HepG2 (cell line): ENCODE data around the gene SOX13. TPM values are rescaled to one million over a fixed set of nuclear protein-coding genes. Genes with fewer than 3 reads are reported as not detected.

ENCODE experiments used
- ARNTL ChIP-seq: sonication (generic); formaldehyde crosslinking; IDR thresholded peaks from 2 replicates; pipeline ENCODE4 v1.4.0; 2020; ENCODE audit warnings: mild to moderate bottlenecking, missing genetic modification reagents
- BHLHE40 ChIP-seq: IDR thresholded peaks from 2 replicates; pipeline ENCODE4 v1.6.1; 2011; ENCODE audit warnings: low read length, improper control_type of control experiment
- DNMT3B ChIP-seq: conservative IDR thresholded peaks from 2 replicates; pipeline ENCODE4 v1.6.1; 2016; ENCODE audit warnings: missing biosample characterization, control low read depth
- KDM3A ChIP-seq: IDR thresholded peaks from 2 replicates; pipeline ENCODE4 v1.6.1; 2018; ENCODE audit warnings: low read depth, missing compliant biosample characterization
- KLF16 ChIP-seq, 2 experiments: sonication (generic) in 1 of 2; formaldehyde crosslinking in 1 of 2; IDR thresholded peaks; 2 replicates each; pipeline versions ENCODE4 v1.6.1 to v1.8.0; 2016 to 2023; ENCODE audit warnings: missing genetic modification reagents in 2 of 2, missing compliant biosample characterization in 1 of 2
- MATR3 ChIP-seq: sonication (generic); formaldehyde crosslinking; IDR thresholded peaks from 2 replicates; pipeline ENCODE4 v1.4.0; 2020; ENCODE audit warnings: missing genetic modification reagents
- NFIB ChIP-seq: sonication (generic); formaldehyde crosslinking; IDR thresholded peaks from 2 replicates; pipeline ENCODE4 v1.9.0; 2021; ENCODE audit warnings: missing genetic modification reagents, mild to moderate bottlenecking, borderline replicate concordance
- NFYC ChIP-seq: IDR thresholded peaks from 2 replicates; pipeline ENCODE4 v1.6.1; 2016; ENCODE audit warnings: missing genetic modification reagents, missing compliant biosample characterization
- NKX3-1 ChIP-seq: sonication (generic); formaldehyde crosslinking; IDR thresholded peaks from 2 replicates; pipeline ENCODE4 v1.5.0; 2020; ENCODE audit warnings: missing genetic modification reagents
- ONECUT2 ChIP-seq: sonication (generic); formaldehyde crosslinking; IDR thresholded peaks from 2 replicates; pipeline ENCODE4 v1.4.0; 2020; ENCODE audit warnings: missing genetic modification reagents
- PTBP1 ChIP-seq: fragments of 200-400 bp; formaldehyde crosslinking; IDR thresholded peaks from 2 replicates; pipeline ENCODE4 v1.6.1; 2018; ENCODE audit warnings: low read length, low read depth; ENCODE audit not compliant: poor library complexity, severe bottlenecking
- SCMH1 ChIP-seq: sonication (generic); formaldehyde crosslinking; IDR thresholded peaks from 2 replicates; pipeline ENCODE4 v1.9.0; 2021; ENCODE audit warnings: missing genetic modification reagents, mild to moderate bottlenecking, borderline replicate concordance
- TBX2 ChIP-seq: sonication (generic); formaldehyde crosslinking; IDR thresholded peaks from 2 replicates; pipeline ENCODE4 v1.5.0; 2020; ENCODE audit warnings: missing genetic modification reagents, mild to moderate bottlenecking, borderline replicate concordance
- U2AF2 ChIP-seq: fragments of 200-400 bp; formaldehyde crosslinking; IDR thresholded peaks from 2 replicates; pipeline ENCODE4 v1.6.1; 2017; ENCODE audit warnings: low read depth, mild to moderate bottlenecking, low read length
- YY1 ChIP-seq: IDR thresholded peaks from 2 replicates; pipeline ENCODE4 v1.6.1; 2011; ENCODE audit warnings: low read length, low read depth, moderate library complexity, mild to moderate bottlenecking; ENCODE audit not compliant: insufficient read depth, insufficient replicate concordance
- ZFP82 ChIP-seq: sonication (generic); formaldehyde crosslinking; IDR thresholded peaks from 2 replicates; pipeline ENCODE4 v1.5.1; 2020; ENCODE audit warnings: mild to moderate bottlenecking, missing genetic modification reagents, borderline replicate concordance
- ZNF136 ChIP-seq: sonication (generic); formaldehyde crosslinking; IDR thresholded peaks from 2 replicates; pipeline ENCODE4 v1.8.1; 2022; ENCODE audit warnings: low read depth, mild to moderate bottlenecking, moderate library complexity, missing genetic modification reagents
- ZNF468 ChIP-seq: sonication (generic); formaldehyde crosslinking; IDR thresholded peaks from 2 replicates; pipeline ENCODE4 v1.8.0; 2022; ENCODE audit warnings: mild to moderate bottlenecking, moderate library complexity, missing genetic modification reagents
- ZNF558 ChIP-seq: sonication (generic); formaldehyde crosslinking; IDR thresholded peaks from 2 replicates; pipeline ENCODE4 v1.9.0; 2022; ENCODE audit warnings: mild to moderate bottlenecking, missing genetic modification reagents, borderline replicate concordance
- ZNF768 ChIP-seq: sonication (generic); formaldehyde crosslinking; IDR thresholded peaks from 2 replicates; pipeline ENCODE4 v1.4.0; 2020; ENCODE audit warnings: missing genetic modification reagents
- polyA plus RNA-seq, 8 experiments: library from polyadenylated mRNA; depleted of rRNA in 3 of 8; stranded (reverse) in 7 of 8; unstranded in 1 of 8; fragments of >200 nt; fragmentation: Illumina TruSeq in 4 of 8; extraction: Trizol in 4 of 8; gene quantifications; 2 replicates each; pipeline versions ENCODE4 v1.2.1 to v1.2.3, GENCODE V29; 2011 to 2016; ENCODE audit warnings: low read depth in 4 of 8, missing spikeins in 1 of 8, mixed read lengths in 1 of 8; ENCODE audit not compliant: insufficient read depth in 1 of 8
- total RNA-seq, 5 experiments: library from RNA; depleted of rRNA; stranded (reverse); fragments of >200 nt; fragmentation: Illumina TruSeq; extraction: Trizol; gene quantifications; 2 replicates each; pipeline ENCODE4 v1.2.3, GENCODE V29; 2016; ENCODE audit warnings: low read depth in 1 of 5
- TF ChIP-seq, protein P1 (sequence below): sonication (generic); formaldehyde crosslinking; IDR thresholded peaks from 2 replicates; pipeline ENCODE4 v1.4.0; 2020; ENCODE audit warnings: missing genetic modification reagents, mild to moderate bottlenecking, borderline replicate concordance
- TF ChIP-seq, protein P2 (sequence below): sonication (generic); formaldehyde crosslinking; IDR thresholded peaks from 2 replicates; pipeline ENCODE4 v1.5.1; 2020; ENCODE audit warnings: missing genetic modification reagents, mild to moderate bottlenecking, borderline replicate concordance
- TF ChIP-seq, protein P3 (sequence below): sonication (generic); formaldehyde crosslinking; IDR thresholded peaks from 2 replicates; pipeline ENCODE4 v1.8.0; 2022; ENCODE audit warnings: missing genetic modification reagents, mild to moderate bottlenecking, borderline replicate concordance
- TF ChIP-seq, protein P4 (sequence below): sonication (generic); formaldehyde crosslinking; IDR thresholded peaks from 2 replicates; pipeline ENCODE4 v1.5.1; 2020; ENCODE audit warnings: missing genetic modification reagents, mild to moderate bottlenecking, borderline replicate concordance

Gene SOX13
- total and polyA plus RNA-seq, 2 of the 13 experiments (the other 11 are each of a cell fraction or from before 2014, with no cell fraction given) = 13.3 to 15.8 TPM

DNA sequence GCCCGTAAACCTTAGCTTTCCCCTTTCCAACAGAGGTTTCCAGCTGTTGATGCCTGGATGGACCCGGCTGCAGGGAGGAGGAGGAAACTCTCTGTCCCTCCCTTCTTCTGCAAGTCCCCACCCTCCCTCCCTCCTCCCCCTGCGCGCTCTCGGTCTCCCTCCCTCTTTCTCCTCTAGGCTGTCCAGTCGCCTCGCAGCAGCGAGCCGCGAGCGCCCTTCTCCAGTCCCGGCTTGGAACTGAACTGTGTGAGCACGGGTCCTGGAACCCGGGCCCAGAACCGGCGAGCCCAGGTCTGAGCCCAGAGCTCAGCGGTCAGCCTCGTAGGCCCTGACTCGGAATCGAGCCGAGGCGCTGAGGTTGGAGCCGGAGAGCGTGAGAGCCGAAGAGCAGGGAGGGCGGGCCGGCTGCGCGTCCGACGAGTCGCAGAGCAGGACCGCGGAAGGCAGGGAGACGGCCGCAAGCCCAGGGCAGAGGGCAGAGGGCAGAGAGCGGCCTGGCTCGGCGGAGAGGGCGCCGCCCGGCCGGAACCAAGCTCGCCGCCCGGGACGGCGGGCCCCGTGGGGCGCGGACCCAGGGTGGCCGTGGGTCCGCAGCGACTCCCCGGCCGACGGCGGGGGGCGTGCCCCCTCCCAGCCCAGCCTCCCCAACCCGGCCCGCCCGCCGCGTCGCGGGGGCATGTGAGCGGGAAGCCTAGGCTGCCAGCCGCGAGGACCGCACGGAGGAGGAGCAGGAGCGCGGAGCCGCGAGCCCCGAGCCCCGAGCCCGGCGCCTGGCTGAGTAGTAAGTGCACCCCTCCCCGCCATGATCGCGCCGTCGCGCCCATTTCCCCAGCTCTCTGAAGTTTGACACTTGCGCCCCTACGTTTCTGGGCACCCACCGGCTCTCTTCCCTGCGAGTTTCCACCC lies at the start of gene SOX13 (continued):
- TF ChIP-seq YY1 = peak; percentile 39
- peak; percentile 42; the same call in 1 of the 2 replicates for TF ChIP-seq TBX2 (CRISPR knock-in tag)
- TF ChIP-seq, protein P1, sequence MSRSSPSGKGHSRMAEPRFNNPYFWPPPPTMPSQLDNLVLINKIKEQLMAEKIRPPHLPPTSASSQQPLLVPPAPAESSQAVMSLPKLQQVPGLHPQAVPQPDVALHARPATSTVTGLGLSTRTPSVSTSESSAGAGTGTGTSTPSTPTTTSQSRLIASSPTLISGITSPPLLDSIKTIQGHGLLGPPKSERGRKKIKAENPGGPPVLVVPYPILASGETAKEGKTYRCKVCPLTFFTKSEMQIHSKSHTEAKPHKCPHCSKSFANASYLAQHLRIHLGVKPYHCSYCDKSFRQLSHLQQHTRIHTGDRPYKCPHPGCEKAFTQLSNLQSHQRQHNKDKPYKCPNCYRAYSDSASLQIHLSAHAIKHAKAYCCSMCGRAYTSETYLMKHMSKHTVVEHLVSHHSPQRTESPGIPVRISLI (CRISPR knock-in tag) = no peak; the same call in 1 of the 2 replicates
- TF ChIP-seq ARNTL (CRISPR knock-in tag) = peak; percentile 51; the same call in 1 of the 2 replicates
- TF ChIP-seq ZNF558 (CRISPR knock-in tag) = no peak
- TF ChIP-seq, protein P2, sequence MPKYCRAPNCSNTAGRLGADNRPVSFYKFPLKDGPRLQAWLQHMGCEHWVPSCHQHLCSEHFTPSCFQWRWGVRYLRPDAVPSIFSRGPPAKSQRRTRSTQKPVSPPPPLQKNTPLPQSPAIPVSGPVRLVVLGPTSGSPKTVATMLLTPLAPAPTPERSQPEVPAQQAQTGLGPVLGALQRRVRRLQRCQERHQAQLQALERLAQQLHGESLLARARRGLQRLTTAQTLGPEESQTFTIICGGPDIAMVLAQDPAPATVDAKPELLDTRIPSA = peak; percentile 62; the same call in 1 of the 2 replicates
- TF ChIP-seq DNMT3B (CRISPR knock-in tag) = 0 out of 2 replicates have a peak, but pooled peaks have one; percentile 41
- TF ChIP-seq ZNF136 = peak; percentile 43; the same call in 1 of the 2 replicates
- no peak for TF ChIP-seq PTBP1
- no peak; the same call in 1 of the 2 replicates for TF ChIP-seq BHLHE40
- peak; percentile 14; the same call in 1 of the 2 replicates for TF ChIP-seq NKX3-1 (CRISPR knock-in tag)
- TF ChIP-seq, protein P3, sequence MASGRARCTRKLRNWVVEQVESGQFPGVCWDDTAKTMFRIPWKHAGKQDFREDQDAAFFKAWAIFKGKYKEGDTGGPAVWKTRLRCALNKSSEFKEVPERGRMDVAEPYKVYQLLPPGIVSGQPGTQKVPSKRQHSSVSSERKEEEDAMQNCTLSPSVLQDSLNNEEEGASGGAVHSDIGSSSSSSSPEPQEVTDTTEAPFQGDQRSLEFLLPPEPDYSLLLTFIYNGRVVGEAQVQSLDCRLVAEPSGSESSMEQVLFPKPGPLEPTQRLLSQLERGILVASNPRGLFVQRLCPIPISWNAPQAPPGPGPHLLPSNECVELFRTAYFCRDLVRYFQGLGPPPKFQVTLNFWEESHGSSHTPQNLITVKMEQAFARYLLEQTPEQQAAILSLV = 0 out of 2 replicates have a peak, but pooled peaks have one; percentile 33
- TF ChIP-seq, protein P4, sequence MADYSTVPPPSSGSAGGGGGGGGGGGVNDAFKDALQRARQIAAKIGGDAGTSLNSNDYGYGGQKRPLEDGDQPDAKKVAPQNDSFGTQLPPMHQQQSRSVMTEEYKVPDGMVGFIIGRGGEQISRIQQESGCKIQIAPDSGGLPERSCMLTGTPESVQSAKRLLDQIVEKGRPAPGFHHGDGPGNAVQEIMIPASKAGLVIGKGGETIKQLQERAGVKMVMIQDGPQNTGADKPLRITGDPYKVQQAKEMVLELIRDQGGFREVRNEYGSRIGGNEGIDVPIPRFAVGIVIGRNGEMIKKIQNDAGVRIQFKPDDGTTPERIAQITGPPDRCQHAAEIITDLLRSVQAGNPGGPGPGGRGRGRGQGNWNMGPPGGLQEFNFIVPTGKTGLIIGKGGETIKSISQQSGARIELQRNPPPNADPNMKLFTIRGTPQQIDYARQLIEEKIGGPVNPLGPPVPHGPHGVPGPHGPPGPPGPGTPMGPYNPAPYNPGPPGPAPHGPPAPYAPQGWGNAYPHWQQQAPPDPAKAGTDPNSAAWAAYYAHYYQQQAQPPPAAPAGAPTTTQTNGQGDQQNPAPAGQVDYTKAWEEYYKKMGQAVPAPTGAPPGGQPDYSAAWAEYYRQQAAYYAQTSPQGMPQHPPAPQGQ (CRISPR knock-in tag) = no peak
- no peak for TF ChIP-seq U2AF2
- TF ChIP-seq MATR3 (CRISPR knock-in tag) = no peak
- TF ChIP-seq NFIB (CRISPR knock-in tag) = no peak
- TF ChIP-seq KDM3A = peak; percentile 88
- peak in 1 of 2 experiments; percentile 72; a peak in 2 of 4 replicates for TF ChIP-seq KLF16 (CRISPR knock-in tag; IDR thresholded peaks at IDR 0.05)
- no peak for TF ChIP-seq NFYC (CRISPR knock-in tag)
- peak; percentile 51; the same call in 1 of the 2 replicates for TF ChIP-seq ZNF768 (CRISPR knock-in tag)
- TF ChIP-seq ONECUT2 (CRISPR knock-in tag) = no peak; the same call in 1 of the 2 replicates
- TF ChIP-seq ZFP82 (CRISPR knock-in tag) = 0 out of 2 replicates have a peak, but pooled peaks have one; percentile 9
- TF ChIP-seq SCMH1 (CRISPR knock-in tag) = no peak
- no peak for TF ChIP-seq ZNF468 (CRISPR knock-in tag)
